Mucosa of descending colon (tissue), 3 donors: ENCODE measurements around the gene EIF2S2. TPM values are rescaled to one million over a fixed set of nuclear protein-coding genes. Genes with fewer than 3 reads are reported as not detected.
"Not testable (repeated sequence)": the region's sequence is repeated elsewhere in the genome, so short reads cannot be mapped to it uniquely, and the experiment has no call there.

Experiments
- ATAC-seq: fragments of 200-7000 bp; cut with Tn5 transposase; one replicate; pipeline ENCODE4 v1.9.1; 2020; ENCODE audit warnings: mild to moderate bottlenecking, moderate library complexity
- DNase-seq, 3 donors: peaks; one replicate each; pipeline ENCODE4 v3.0.0-alpha.2; 2020
- H3K36me3 ChIP-seq: fragments of 200-600 bp; one replicate; pipeline ENCODE4 v1.8.0; 2021; ENCODE audit warnings: low read depth, mild to moderate bottlenecking
- H3K4me1 ChIP-seq: fragments of 200-600 bp; one replicate; pipeline ENCODE4 v1.8.0; 2021; ENCODE audit warnings: low read depth, mild to moderate bottlenecking
- H3K4me3 ChIP-seq: fragments of 200-600 bp; one replicate; pipeline ENCODE4 v1.8.0; 2021; ENCODE audit warnings: mild to moderate bottlenecking
- H3K9me3 ChIP-seq: fragments of 200-600 bp; one replicate; pipeline ENCODE4 v1.8.0; 2021; ENCODE audit warnings: mild to moderate bottlenecking
- CTCF ChIP-seq: fragments of 200-600 bp; IDR thresholded peaks from one replicate; pipeline ENCODE4 v1.8.0; 2022; ENCODE audit warnings: antibody characterized with exemption, mild to moderate bottlenecking
- intact Hi-C, 2 donors: fragments of 100-400 bp; cut with DNase I in 1 of 2; cut with micrococcal nuclease in 1 of 2; formaldehyde crosslinking; loops; one replicate each; pipeline versions ENCODE4 v1.11.0 to v1.11.1; 2022; cut with DNase I, micrococcal nuclease
- total RNA-seq, 3 donors: library from RNA; stranded (reverse); fragmentation: NEBNext Ultra II Directional in 2 of 3; extraction: Animal tissue kit (Norgen Biotek cat#: 25700) in 2 of 3; gene quantifications; one replicate each; pipeline versions ENCODE4 v1.2.1 to v1.2.4, GENCODE V29; 2021 to 2023
- donor health status: DM: no; HTN: no; CAD: no; lungs with moderate emphysema.
- donor health status: DM: no; HTN: no; CAD: no.
- donor health status: DM: no; HTN: yes; CAD: no.

EIF2S2 gene
- total RNA-seq, 3 donors from 2014 or later = 26.5 to 51.7 (median 41.0) TPM

- intact Hi-C loops = no loop called here
- H3K4me1 ChIP-seq = no peaks in the 10 kb centered on the region
- DNase-seq = no peak
- TF ChIP-seq CTCF = no peak
- H3K36me3 ChIP-seq = no peaks in the 10 kb centered on the region
- no peak for ATAC-seq
- no peak overlapping the region for H3K4me3 ChIP-seq
- H3K9me3 ChIP-seq = no peaks in the 10 kb centered on the region
Measured at GRCh38 chr20:34145280-34145819, 33.3 kb upstream of the EIF2S2 start.

- ATAC-seq = no peak
Measured at GRCh38 chr20:34143951-34144350, 31.9 kb upstream of the EIF2S2 start.

GRCh38 chr20:34142121-34142520 lies 30.1 kb upstream of the EIF2S2 start:
- Histone ChIP-seq H3K9me3 (no peaks in the 10 kb centered on the region), H3K36me3 (no peaks in the 10 kb centered on the region), H3K4me1 (no peaks in the 10 kb centered on the region), H3K4me3 (no peak overlapping the region)
- TF ChIP-seq CTCF = no peak
- ATAC-seq (no peak), DNase-seq (no peak)
- intact Hi-C loops = no loop called here

More at GRCh38 chr20:34143951-34144350, 31.9 kb upstream of the EIF2S2 start:
- H3K9me3 ChIP-seq = no peaks in the 10 kb centered on the region
- H3K36me3 ChIP-seq = no peaks in the 10 kb centered on the region
- H3K4me1 ChIP-seq = no peaks in the 10 kb centered on the region
- DNase-seq = no peak
- H3K4me3 ChIP-seq = no peak overlapping the region
- TF ChIP-seq CTCF = no peak
- intact Hi-C loops = no loop called here

- Histone ChIP-seq H3K4me1 (no peaks in the 10 kb centered on the region), H3K4me3 (no peak overlapping the region), H3K36me3 (no peaks in the 10 kb centered on the region), H3K9me3 (no peaks in the 10 kb centered on the region)
- DNase-seq (no peak), ATAC-seq (no peak)
- intact Hi-C loops = no loop called here
- TF ChIP-seq CTCF = no peak
Measured at GRCh38 chr20:34141293-34141692, 29.2 kb upstream of the EIF2S2 start.

GRCh38 chr20:34135525-34136275 lies 23.7 kb upstream of the EIF2S2 start:
- H3K9me3 ChIP-seq, DNase-seq, ATAC-seq, H3K36me3 ChIP-seq, H3K4me1 ChIP-seq, H3K4me3 ChIP-seq, intact Hi-C loops: not testable (repeated sequence)

- DNase-seq, H3K36me3 ChIP-seq, H3K4me3 ChIP-seq, H3K9me3 ChIP-seq, H3K4me1 ChIP-seq, ATAC-seq, intact Hi-C loops: not testable (repeated sequence)
Measured at GRCh38 chr20:34133365-34133860, 21.4 kb upstream of the EIF2S2 start.

- H3K4me3 ChIP-seq, H3K9me3 ChIP-seq, H3K4me1 ChIP-seq, ATAC-seq, DNase-seq, intact Hi-C loops, H3K36me3 ChIP-seq: not testable (repeated sequence)
Measured at GRCh38 chr20:34132943-34133342, 20.9 kb upstream of the EIF2S2 start.

- DNase-seq, H3K4me1 ChIP-seq, H3K36me3 ChIP-seq, ATAC-seq, H3K9me3 ChIP-seq, intact Hi-C loops, H3K4me3 ChIP-seq: not testable (repeated sequence)
Measured at GRCh38 chr20:34132491-34132890, 20.4 kb upstream of the EIF2S2 start.
